Left ventricle myocardium inferior (tissue), 1 donor: Measurements from ENCODE around the gene KIAA1671. TPM values are rescaled to one million over a fixed set of nuclear protein-coding genes. Genes with fewer than 3 reads are reported as not detected.
A peak's percentile ranks its signal among the peaks of the same experiment; 100 is the strongest.

Experiments used
- DNase-seq: peaks from one replicate; pipeline ENCODE4 v3.0.0-alpha.2; 2020
- H3K27ac ChIP-seq: fragments of 200-600 bp; replicated peaks from 2 replicates; pipeline ENCODE4 v1.8.0; 2021
- H3K27me3 ChIP-seq: fragments of 200-600 bp; 2 replicates; pipeline ENCODE4 v1.8.0; 2021; ENCODE audit warnings: low read depth
- H3K36me3 ChIP-seq: fragments of 200-600 bp; 2 replicates; pipeline ENCODE4 v1.8.0; 2021
- H3K4me1 ChIP-seq: fragments of 200-600 bp; 2 replicates; pipeline ENCODE4 v1.8.0; 2021
- H3K4me3 ChIP-seq: fragments of 200-600 bp; 2 replicates; pipeline ENCODE4 v1.8.0; 2021; ENCODE audit warnings: mild to moderate bottlenecking, moderate library complexity
- H3K9me3 ChIP-seq: fragments of 200-600 bp; replicated peaks from 2 replicates; pipeline ENCODE4 v1.8.0; 2021
- intact Hi-C: fragments of 100-400 bp; cut with micrococcal nuclease; formaldehyde crosslinking; loops from one replicate; pipeline ENCODE4 v1.11.0; 2022
- total RNA-seq: library from RNA; stranded (reverse); fragmentation: NEBNext Ultra II Directional; extraction: Animal tissue kit (Norgen Biotek cat#: 25700); gene quantifications from one replicate; pipeline ENCODE4 v1.2.1, GENCODE V29; 2021
- TF ChIP-seq, protein P1 (sequence below): fragments of 200-600 bp; IDR thresholded peaks from 2 replicates; pipeline ENCODE4 v1.8.0; 2021; ENCODE audit warnings: antibody characterized with exemption, mild to moderate bottlenecking, borderline replicate concordance
- donor health status: DM: no; HTN: yes; CAD: no; lungs with severe emphysema.

KIAA1671 gene
- total RNA-seq, 1 donor from 2014 or later: 12.2 TPM

DNA sequence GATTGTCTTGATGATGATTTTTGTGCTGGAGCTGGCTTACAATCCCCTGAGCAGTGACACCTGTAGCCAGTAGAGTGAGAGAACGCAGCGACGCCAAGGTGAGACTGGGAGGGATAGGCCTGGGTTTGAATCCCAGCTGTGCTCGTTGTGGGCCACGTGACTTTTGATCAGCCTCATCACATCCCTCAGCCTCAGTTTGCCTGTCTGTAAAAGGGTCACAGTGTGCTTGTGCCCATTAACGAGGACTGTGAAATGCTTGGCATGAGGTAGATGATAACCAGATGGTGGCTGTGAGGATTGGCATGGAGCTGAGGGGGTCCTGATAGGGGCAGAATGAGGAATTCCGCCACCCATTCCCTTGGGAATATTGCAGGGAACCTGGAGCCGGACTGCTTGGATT lies 9.6 kb downstream of the KIAA1671 start:
- Histone ChIP-seq H3K36me3 (no peaks in the 10 kb centered on the region), H3K27me3 (no peaks in the 10 kb centered on the region), H3K4me1 (peaks cover 55% of the 10 kb centered on the region), H3K27ac (peak overlapping the region; percentile 90), H3K9me3 (no peaks in the 10 kb centered on the region), H3K4me3 (no peak overlapping the region)
- TF ChIP-seq, protein P1, sequence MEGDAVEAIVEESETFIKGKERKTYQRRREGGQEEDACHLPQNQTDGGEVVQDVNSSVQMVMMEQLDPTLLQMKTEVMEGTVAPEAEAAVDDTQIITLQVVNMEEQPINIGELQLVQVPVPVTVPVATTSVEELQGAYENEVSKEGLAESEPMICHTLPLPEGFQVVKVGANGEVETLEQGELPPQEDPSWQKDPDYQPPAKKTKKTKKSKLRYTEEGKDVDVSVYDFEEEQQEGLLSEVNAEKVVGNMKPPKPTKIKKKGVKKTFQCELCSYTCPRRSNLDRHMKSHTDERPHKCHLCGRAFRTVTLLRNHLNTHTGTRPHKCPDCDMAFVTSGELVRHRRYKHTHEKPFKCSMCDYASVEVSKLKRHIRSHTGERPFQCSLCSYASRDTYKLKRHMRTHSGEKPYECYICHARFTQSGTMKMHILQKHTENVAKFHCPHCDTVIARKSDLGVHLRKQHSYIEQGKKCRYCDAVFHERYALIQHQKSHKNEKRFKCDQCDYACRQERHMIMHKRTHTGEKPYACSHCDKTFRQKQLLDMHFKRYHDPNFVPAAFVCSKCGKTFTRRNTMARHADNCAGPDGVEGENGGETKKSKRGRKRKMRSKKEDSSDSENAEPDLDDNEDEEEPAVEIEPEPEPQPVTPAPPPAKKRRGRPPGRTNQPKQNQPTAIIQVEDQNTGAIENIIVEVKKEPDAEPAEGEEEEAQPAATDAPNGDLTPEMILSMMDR: no peak
- intact Hi-C loops: no loop called here
- no peak for DNase-seq

DNA sequence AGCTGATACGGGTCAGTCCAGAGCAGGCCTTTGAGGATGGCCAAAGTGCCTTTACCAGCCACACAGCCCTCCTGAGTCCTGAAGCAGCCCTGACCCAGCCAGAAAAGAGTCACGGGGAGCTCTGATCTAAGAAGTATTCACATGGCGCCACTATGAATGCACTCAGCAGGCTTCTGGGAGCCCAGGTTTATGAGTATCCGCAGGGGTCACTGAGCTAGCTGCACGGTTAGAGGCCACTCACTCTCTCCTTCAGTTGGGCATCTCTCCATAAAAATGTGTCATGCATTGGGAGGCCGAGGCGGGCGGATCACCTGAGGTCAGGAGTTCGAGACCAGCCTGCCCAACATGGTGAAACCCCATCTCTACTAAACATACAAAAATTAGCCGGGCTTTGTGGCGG lies 10.3 kb downstream of the KIAA1671 start:
- peaks cover 63% of the 10 kb centered on the region for H3K4me1 ChIP-seq
- no peaks in the 10 kb centered on the region for H3K9me3 ChIP-seq

DNA sequence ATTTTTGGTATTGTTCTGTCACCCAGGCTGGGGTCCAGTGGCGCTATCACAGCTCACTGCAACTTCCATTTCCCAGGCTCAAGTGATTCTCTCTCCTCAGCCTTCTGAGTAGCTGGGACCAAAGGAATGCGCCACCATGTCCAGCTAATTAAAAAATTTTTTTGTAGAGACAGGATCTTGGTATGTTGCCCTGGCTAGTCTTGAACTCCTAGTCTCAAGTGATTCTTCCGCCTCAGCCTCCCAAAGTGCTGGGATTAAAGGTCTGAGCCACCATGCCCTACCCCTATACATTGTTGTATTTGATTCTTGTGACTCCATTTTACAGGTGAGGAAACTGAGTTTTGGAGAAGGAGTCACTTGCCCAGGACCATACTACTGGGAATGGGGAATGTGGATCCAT lies 11.9 kb downstream of the KIAA1671 start:
- intact Hi-C loops: no loop called here
- peaks cover 79% of the 10 kb centered on the region for H3K4me1 ChIP-seq
- TF ChIP-seq, protein P1: no peak
- no peaks in the 10 kb centered on the region for H3K9me3 ChIP-seq
- H3K36me3 ChIP-seq: no peaks in the 10 kb centered on the region
- no peak for DNase-seq
- H3K27ac ChIP-seq: peak overlapping the region; percentile 90
- H3K27me3 ChIP-seq: no peaks in the 10 kb centered on the region
- H3K4me3 ChIP-seq: no peak overlapping the region

More for the DNA sequence above, 10.3 kb downstream of the KIAA1671 start:
- no peak for DNase-seq
- Histone ChIP-seq H3K36me3 (no peaks in the 10 kb centered on the region), H3K27me3 (no peaks in the 10 kb centered on the region), H3K27ac (peak overlapping the region; percentile 90), H3K4me3 (no peak overlapping the region)
- TF ChIP-seq, protein P1: no peak
- intact Hi-C loops: no loop called here

DNA sequence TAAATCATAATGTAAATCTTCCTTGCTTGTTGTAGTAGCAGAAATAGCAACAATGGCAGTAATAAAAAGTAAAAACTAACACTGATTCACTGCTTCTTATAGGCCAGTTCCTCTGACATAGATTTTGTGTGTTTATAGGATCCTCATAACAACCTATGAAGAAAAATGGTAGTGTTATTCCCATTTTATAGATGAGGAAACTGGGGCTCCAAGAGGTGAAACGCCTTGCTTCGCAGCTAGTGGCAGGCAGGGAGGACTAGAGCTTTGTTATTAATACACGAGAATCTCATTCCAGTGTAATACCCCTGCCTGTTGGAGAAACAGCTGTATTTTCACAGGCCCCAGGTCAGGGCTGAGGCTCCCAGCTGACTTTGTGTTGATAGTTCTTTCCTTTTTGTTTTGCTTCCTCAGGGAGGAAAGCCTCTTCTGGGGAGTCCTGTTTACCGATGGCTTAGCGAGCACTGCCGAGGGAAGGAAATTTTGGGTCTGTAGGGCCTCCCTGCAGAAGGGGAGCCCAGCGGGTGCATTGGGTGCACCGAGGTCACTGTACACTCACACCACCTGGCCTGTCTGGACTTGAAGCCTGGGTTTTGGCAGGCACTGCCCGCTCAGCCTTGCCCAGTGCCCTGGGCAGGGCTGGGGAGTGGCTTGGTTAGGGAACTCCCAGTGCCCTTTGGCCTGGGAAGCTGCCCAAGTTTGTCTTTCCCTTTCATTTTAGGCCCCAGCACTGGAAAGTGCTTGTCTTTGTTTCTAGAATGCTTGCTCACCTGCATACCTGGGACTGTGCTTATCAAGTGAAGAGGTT lies 13.5 kb downstream of the KIAA1671 start:
- no peaks in the 10 kb centered on the region for H3K36me3 ChIP-seq
- TF ChIP-seq, protein P1: no peak
- no peaks in the 10 kb centered on the region for H3K27me3 ChIP-seq
- peaks cover 88% of the 10 kb centered on the region for H3K4me1 ChIP-seq
- no peak overlapping the region for H3K4me3 ChIP-seq
- no peak for DNase-seq
- no peaks in the 10 kb centered on the region for H3K9me3 ChIP-seq
- peak overlapping the region; percentile 90 for H3K27ac ChIP-seq
- intact Hi-C loops: no loop called here

DNA sequence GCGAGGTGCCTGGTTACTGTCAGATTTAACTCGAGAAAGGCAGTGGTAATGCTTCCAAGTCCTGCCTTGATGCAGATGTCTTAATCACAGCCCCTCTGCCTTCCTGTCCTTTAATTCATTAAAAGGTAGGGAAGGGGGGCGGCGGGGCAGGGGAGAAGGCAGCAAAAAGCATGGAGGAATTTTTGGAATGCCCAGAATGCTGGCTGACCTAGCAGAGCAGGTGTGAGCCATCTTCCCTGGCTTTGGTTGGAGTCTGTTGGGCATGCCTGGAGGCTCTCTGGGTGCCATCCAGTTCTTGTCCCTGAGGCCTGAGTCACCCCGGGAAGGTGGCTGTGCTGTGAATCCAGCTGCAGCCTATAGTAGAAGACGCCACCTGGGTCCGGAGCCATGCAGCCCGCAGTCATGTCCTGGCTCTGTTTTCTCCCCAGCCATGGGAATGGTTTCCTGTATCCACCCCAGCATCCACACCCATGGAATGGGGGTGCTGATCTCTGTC lies 15.6 kb downstream of the KIAA1671 start:
- peaks cover 86% of the 10 kb centered on the region for H3K4me1 ChIP-seq
- no peaks in the 10 kb centered on the region for H3K9me3 ChIP-seq
- H3K27ac ChIP-seq: peak overlapping the region; percentile 90
- intact Hi-C loops: no loop called here
- TF ChIP-seq, protein P1: no peak
- no peaks in the 10 kb centered on the region for H3K27me3 ChIP-seq
- H3K4me3 ChIP-seq: no peak overlapping the region
- no peak for DNase-seq
- no peaks in the 10 kb centered on the region for H3K36me3 ChIP-seq
